ENCODE measurements around the gene FBXL19.

Gene FBXL19

GRCh38 chr16:30924076-30924912 lies 922 bp downstream of the FBXL19 start:
- H3F3A ChIP-seq (ENCODE audit: control insufficient read depth, insufficient read depth), result peaks cover 4% of the 10 kb centered on the region; the same call in 1 of the 2 replicates
- H3K4me1 ChIP-seq (ENCODE audit: control insufficient read depth, low read length), result peaks cover 33% of the 10 kb centered on the region
- H3K9me2 ChIP-seq (replicated peaks; ENCODE audit: control insufficient read depth, low read length), result no peaks in the 10 kb centered on the region
- H3K79me2 ChIP-seq (ENCODE audit: control insufficient read depth, low read length), result peaks cover 20% of the 10 kb centered on the region
- no peaks in the 10 kb centered on the region for H3K27me3 ChIP-seq (ENCODE audit: control insufficient read depth, low read length)
- TF ChIP-seq EZH2phosphoT487 (IDR thresholded peaks at IDR 0.05; ENCODE audit: borderline replicate concordance, low read length) (no peak), CTCF (IDR thresholded peaks at IDR 0.05; ENCODE audit: low read depth, low read length, poor library complexity, severe bottlenecking) (no peak)
- H4K20me1 ChIP-seq (ENCODE audit: control insufficient read depth, insufficient read depth, low read depth, low read length), result no peaks in the 10 kb centered on the region
- peak overlapping the region; percentile 89 for H3K4me2 ChIP-seq (ENCODE audit: low read length)
- H3K9me3 ChIP-seq (ENCODE audit: control insufficient read depth, insufficient read depth, low read length), result no peaks in the 10 kb centered on the region
- H3K36me3 ChIP-seq (ENCODE audit: control insufficient read depth, low read length), result peaks cover 20% of the 10 kb centered on the region
- H3K4me3 ChIP-seq (ENCODE audit: low read length), result peak overlapping the region; percentile 80
- H3K27ac ChIP-seq (ENCODE audit: low read depth, low read length), result 0 out of 2 replicates have a peak overlapping the region, but pooled peaks have one; percentile 30

GRCh38 chr16:30924913-30925631 lies 1.7 kb downstream of the FBXL19 start:
- no peaks in the 10 kb centered on the region for H4K20me1 ChIP-seq (ENCODE audit: control insufficient read depth, insufficient read depth, low read depth, low read length)
- H3K4me3 ChIP-seq (ENCODE audit: low read length), result peak overlapping the region; percentile 80
- H3K27ac ChIP-seq (ENCODE audit: low read depth, low read length), result 0 out of 2 replicates have a peak overlapping the region, but pooled peaks have one; percentile 14
- no peaks in the 10 kb centered on the region for H3K9me2 ChIP-seq (replicated peaks; ENCODE audit: control insufficient read depth, low read length)
- H3K9me3 ChIP-seq (ENCODE audit: control insufficient read depth, insufficient read depth, low read length), result no peaks in the 10 kb centered on the region
- H3K36me3 ChIP-seq (ENCODE audit: control insufficient read depth, low read length), result peaks cover 24% of the 10 kb centered on the region
- no peaks in the 10 kb centered on the region for H3K27me3 ChIP-seq (ENCODE audit: control insufficient read depth, low read length)
- TF ChIP-seq EZH2phosphoT487 (IDR thresholded peaks at IDR 0.05; ENCODE audit: borderline replicate concordance, low read length) (no peak), CTCF (IDR thresholded peaks at IDR 0.05; ENCODE audit: low read depth, low read length, poor library complexity, severe bottlenecking) (no peak)
- H3F3A ChIP-seq (ENCODE audit: control insufficient read depth, insufficient read depth), result peaks cover 4% of the 10 kb centered on the region; the same call in 1 of the 2 replicates
- H3K4me1 ChIP-seq (ENCODE audit: control insufficient read depth, low read length), result peaks cover 33% of the 10 kb centered on the region
- H3K4me2 ChIP-seq (ENCODE audit: low read length), result peak overlapping the region; percentile 89
- peaks cover 20% of the 10 kb centered on the region for H3K79me2 ChIP-seq (ENCODE audit: control insufficient read depth, low read length)

GRCh38 chr16:30925632-30925987 lies 2.2 kb downstream of the FBXL19 start:
- no peaks in the 10 kb centered on the region for H3K27me3 ChIP-seq (ENCODE audit: control insufficient read depth, low read length)
- H4K20me1 ChIP-seq (ENCODE audit: control insufficient read depth, insufficient read depth, low read depth, low read length), result no peaks in the 10 kb centered on the region
- H3K4me2 ChIP-seq (ENCODE audit: low read length), result no peak overlapping the region
- no peak overlapping the region for H3K27ac ChIP-seq (ENCODE audit: low read depth, low read length)
- H3K4me3 ChIP-seq (ENCODE audit: low read length), result no peak overlapping the region
- H3F3A ChIP-seq (ENCODE audit: control insufficient read depth, insufficient read depth), result peaks cover 4% of the 10 kb centered on the region; the same call in 1 of the 2 replicates
- H3K36me3 ChIP-seq (ENCODE audit: control insufficient read depth, low read length), result peaks cover 29% of the 10 kb centered on the region
- H3K9me3 ChIP-seq (ENCODE audit: control insufficient read depth, insufficient read depth, low read length), result no peaks in the 10 kb centered on the region
- peaks cover 20% of the 10 kb centered on the region for H3K79me2 ChIP-seq (ENCODE audit: control insufficient read depth, low read length)
- H3K4me1 ChIP-seq (ENCODE audit: control insufficient read depth, low read length), result peaks cover 33% of the 10 kb centered on the region
- H3K9me2 ChIP-seq (replicated peaks; ENCODE audit: control insufficient read depth, low read length), result no peaks in the 10 kb centered on the region
- TF ChIP-seq CTCF (IDR thresholded peaks at IDR 0.05; ENCODE audit: low read depth, low read length, poor library complexity, severe bottlenecking) (no peak), EZH2phosphoT487 (IDR thresholded peaks at IDR 0.05; ENCODE audit: borderline replicate concordance, low read length) (no peak)

All from DOHH2 (cell line).